ENCODE results near the gene RABGAP1L.

Gene RABGAP1L

DNA sequence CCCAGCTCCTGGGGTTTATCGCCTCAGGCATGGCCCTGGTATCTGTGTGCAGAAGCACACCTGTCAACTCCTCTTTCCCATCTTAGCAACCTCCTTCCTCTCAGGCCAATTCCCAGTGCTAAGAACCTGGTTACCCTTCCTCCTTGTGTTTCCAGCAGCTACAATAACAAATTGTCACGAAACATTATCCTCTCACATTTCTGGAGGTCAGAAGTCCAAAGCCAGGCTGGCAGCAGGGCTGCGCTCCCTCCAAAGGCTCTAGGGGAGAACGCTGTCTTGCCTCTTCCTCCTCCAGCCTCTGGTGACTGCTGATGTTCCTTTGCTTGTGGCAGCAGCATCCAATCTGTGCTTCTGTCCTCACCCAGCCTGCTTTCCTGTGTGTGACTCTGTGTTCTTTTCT is 874.6 kb downstream of the RABGAP1L start:
- Histone ChIP-seq H3K9ac (ENCODE audit: low read length) (no peak overlapping the region), H3K9me3 (ENCODE audit: insufficient read depth, low read length) (no peaks in the 10 kb centered on the region), H3K27me3 (ENCODE audit: low read length) (no peaks in the 10 kb centered on the region), H4K20me1 (ENCODE audit: low read depth, low read length) (no peaks in the 10 kb centered on the region), H3K27ac (ENCODE audit: low read depth, low read length) (no peak overlapping the region), H3K9me2 (replicated peaks; ENCODE audit: insufficient read depth, low read length) (no peaks in the 10 kb centered on the region), H2AFZ (ENCODE audit: low read depth, low read length, severe bottlenecking) (no peak overlapping the region), H3K79me2 (ENCODE audit: insufficient read depth, low read length) (no peaks in the 10 kb centered on the region), H3K4me2 (ENCODE audit: low read depth, low read length, poor library complexity, severe bottlenecking) (no peak overlapping the region), H3K36me3 (ENCODE audit: low read length) (no peaks in the 10 kb centered on the region), H3K4me3 (ENCODE audit: insufficient read depth, low read length, poor library complexity, severe bottlenecking) (no peak overlapping the region), H3F3A (ENCODE audit: insufficient read depth) (peaks cover 4% of the 10 kb centered on the region)
- TF ChIP-seq, protein P1, sequence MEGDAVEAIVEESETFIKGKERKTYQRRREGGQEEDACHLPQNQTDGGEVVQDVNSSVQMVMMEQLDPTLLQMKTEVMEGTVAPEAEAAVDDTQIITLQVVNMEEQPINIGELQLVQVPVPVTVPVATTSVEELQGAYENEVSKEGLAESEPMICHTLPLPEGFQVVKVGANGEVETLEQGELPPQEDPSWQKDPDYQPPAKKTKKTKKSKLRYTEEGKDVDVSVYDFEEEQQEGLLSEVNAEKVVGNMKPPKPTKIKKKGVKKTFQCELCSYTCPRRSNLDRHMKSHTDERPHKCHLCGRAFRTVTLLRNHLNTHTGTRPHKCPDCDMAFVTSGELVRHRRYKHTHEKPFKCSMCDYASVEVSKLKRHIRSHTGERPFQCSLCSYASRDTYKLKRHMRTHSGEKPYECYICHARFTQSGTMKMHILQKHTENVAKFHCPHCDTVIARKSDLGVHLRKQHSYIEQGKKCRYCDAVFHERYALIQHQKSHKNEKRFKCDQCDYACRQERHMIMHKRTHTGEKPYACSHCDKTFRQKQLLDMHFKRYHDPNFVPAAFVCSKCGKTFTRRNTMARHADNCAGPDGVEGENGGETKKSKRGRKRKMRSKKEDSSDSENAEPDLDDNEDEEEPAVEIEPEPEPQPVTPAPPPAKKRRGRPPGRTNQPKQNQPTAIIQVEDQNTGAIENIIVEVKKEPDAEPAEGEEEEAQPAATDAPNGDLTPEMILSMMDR (IDR thresholded peaks at IDR 0.05; ENCODE audit: insufficient read depth, low read length, poor library complexity, severe bottlenecking): no peak
- no peak for TF ChIP-seq EZH2phosphoT487 (conservative IDR thresholded peaks at IDR 0.05; ENCODE audit: low read length)

DNA sequence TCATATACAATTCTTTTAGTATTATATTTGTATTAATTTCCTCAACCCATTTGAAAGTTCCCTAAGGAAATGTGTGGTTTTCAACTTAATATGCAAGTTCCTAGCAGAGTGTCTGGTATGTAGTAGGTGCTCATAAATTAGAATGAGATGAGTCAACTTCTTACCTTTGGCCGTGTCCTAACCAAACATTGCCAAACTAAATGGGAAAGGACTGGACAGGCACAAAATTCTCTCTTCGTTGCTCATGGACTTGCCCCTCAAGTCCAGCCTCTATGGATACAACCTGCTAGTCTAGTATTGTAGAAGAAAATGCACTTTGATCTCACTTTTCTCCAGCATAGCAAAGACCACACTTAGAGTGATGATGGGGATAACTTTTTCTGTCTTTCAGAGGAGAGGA is 875.5 kb downstream of the RABGAP1L start:
- H4K20me1 ChIP-seq (ENCODE audit: low read depth, low read length): no peaks in the 10 kb centered on the region
- H2AFZ ChIP-seq (ENCODE audit: low read depth, low read length, severe bottlenecking): no peak overlapping the region
- H3K9me3 ChIP-seq (ENCODE audit: insufficient read depth, low read length): no peaks in the 10 kb centered on the region
- no peaks in the 10 kb centered on the region for H3K79me2 ChIP-seq (ENCODE audit: insufficient read depth, low read length)
- no peak overlapping the region for H3K4me2 ChIP-seq (ENCODE audit: low read depth, low read length, poor library complexity, severe bottlenecking)
- no peaks in the 10 kb centered on the region for H3K36me3 ChIP-seq (ENCODE audit: low read length)
- no peak overlapping the region for H3K4me3 ChIP-seq (ENCODE audit: insufficient read depth, low read length, poor library complexity, severe bottlenecking)
- H3F3A ChIP-seq (ENCODE audit: insufficient read depth): no peaks in the 10 kb centered on the region
- no peak overlapping the region for H3K9ac ChIP-seq (ENCODE audit: low read length)
- TF ChIP-seq, protein P1 (IDR thresholded peaks at IDR 0.05; ENCODE audit: insufficient read depth, low read length, poor library complexity, severe bottlenecking): no peak
- no peak for TF ChIP-seq EZH2phosphoT487 (conservative IDR thresholded peaks at IDR 0.05; ENCODE audit: low read length)
- no peak overlapping the region for H3K27ac ChIP-seq (ENCODE audit: low read depth, low read length)
- no peaks in the 10 kb centered on the region for H3K9me2 ChIP-seq (replicated peaks; ENCODE audit: insufficient read depth, low read length)
- no peaks in the 10 kb centered on the region for H3K27me3 ChIP-seq (ENCODE audit: low read length)

DNA sequence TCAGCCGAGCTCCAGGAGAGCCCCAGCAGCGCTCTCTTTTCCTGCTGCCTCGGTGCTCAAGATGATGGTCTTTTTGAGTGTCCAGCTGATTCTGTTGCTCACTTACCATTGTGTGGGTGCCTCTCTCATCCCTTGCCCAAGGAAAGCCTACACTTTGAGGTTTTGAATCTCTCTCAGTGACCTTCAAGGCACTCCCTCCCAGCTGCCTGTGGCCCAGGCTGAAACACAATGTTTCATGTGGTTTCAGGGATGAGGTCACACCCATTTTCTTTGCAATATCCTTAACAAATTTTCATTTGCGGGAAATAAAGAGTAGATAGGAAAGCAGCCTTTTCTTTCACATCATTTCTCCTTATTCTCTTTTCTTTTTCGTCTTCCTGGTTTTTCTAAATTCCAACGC is 876.5 kb downstream of the RABGAP1L start:
- H3K4me3 ChIP-seq (ENCODE audit: insufficient read depth, low read length, poor library complexity, severe bottlenecking): no peak overlapping the region
- H3K9me3 ChIP-seq (ENCODE audit: insufficient read depth, low read length): no peaks in the 10 kb centered on the region
- H3K27me3 ChIP-seq (ENCODE audit: low read length): no peaks in the 10 kb centered on the region
- no peak overlapping the region for H3K27ac ChIP-seq (ENCODE audit: low read depth, low read length)
- H3K36me3 ChIP-seq (ENCODE audit: low read length): no peaks in the 10 kb centered on the region
- TF ChIP-seq EZH2phosphoT487 (conservative IDR thresholded peaks at IDR 0.05; ENCODE audit: low read length): no peak
- TF ChIP-seq, protein P1 (IDR thresholded peaks at IDR 0.05; ENCODE audit: insufficient read depth, low read length, poor library complexity, severe bottlenecking): no peak
- no peaks in the 10 kb centered on the region for H4K20me1 ChIP-seq (ENCODE audit: low read depth, low read length)
- H3K4me2 ChIP-seq (ENCODE audit: low read depth, low read length, poor library complexity, severe bottlenecking): no peak overlapping the region
- H3F3A ChIP-seq (ENCODE audit: insufficient read depth): no peaks in the 10 kb centered on the region
- no peak overlapping the region for H2AFZ ChIP-seq (ENCODE audit: low read depth, low read length, severe bottlenecking)
- no peaks in the 10 kb centered on the region for H3K9me2 ChIP-seq (replicated peaks; ENCODE audit: insufficient read depth, low read length)
- no peaks in the 10 kb centered on the region for H3K79me2 ChIP-seq (ENCODE audit: insufficient read depth, low read length)
- H3K9ac ChIP-seq (ENCODE audit: low read length): no peak overlapping the region
